Breast epithelium (tissue), 3 donors: ENCODE results near the gene BLOC1S3.

ENCODE experiments used
- CTCF ChIP-seq, 3 donors: fragments of 450-650 bp; IDR thresholded peaks; one replicate each; pipeline ENCODE4 v1.5.1; 2016 to 2017; ENCODE audit warnings: antibody characterized with exemption in 3 of 3, mild to moderate bottlenecking in 3 of 3, moderate library complexity in 3 of 3
- POLR2A ChIP-seq: fragments of 450-650 bp; IDR thresholded peaks from one replicate; pipeline ENCODE4 v1.6.1; 2016; ENCODE audit warnings: antibody characterized with exemption, mild to moderate bottlenecking, moderate library complexity
- POLR2AphosphoS5 ChIP-seq, 3 donors: sonication (generic); formaldehyde crosslinking; IDR thresholded peaks; one replicate each; pipeline ENCODE4 v1.6.1; 2017; ENCODE audit warnings: antibody characterized with exemption in 3 of 3

- TF ChIP-seq CTCF (IDR thresholded peaks at IDR 0.05): no peak
- TF ChIP-seq POLR2AphosphoS5 (IDR thresholded peaks at IDR 0.05): no peak
- TF ChIP-seq POLR2A: no peak
Observed at GRCh38 chr19:45222724-45223123, 44.1 kb downstream of the BLOC1S3 start.
